Measurements from ENCODE around the gene MUC2.

The MUC2 gene

DNA sequence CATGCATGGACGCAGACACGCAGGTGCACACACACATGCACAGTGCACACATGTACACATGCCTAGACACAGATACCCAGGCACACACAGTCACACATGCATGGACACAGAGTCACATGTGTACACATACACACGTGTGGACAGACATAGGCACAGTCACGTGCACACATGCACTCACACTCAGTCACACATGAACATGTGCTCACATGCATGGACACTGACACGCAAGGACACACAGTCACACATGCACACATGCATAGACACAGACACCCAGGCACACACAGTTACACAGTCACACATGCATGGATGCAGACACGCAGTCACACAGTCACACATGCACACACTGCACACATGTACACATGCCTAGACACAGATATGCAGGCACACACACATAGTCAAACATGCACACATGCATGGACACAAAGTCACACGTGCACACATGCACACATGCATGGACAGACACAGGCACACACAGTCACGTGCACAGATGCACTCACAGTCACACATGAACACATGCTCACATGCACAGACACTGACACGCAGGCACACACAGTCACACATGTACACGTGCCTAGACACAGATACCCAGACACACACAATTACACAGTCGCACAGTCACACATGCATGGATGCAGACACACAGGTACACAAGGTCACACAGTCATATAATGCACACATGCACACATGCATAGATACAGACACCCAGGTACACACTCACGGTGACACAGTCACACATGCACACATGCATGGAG is 16.8 kb downstream of the MUC2 start:
- DNase-seq (ENCODE audit: extremely low read depth, low read depth), result no peak
- TF ChIP-seq CTCF (IDR thresholded peaks at IDR 0.05; ENCODE audit: low read depth, low read length), result no peak

GRCh38 chr11:1092145-1092670 is 17.5 kb downstream of the MUC2 start:
- DNase-seq (ENCODE audit: extremely low read depth, low read depth), result no peak
- no peak for TF ChIP-seq CTCF (IDR thresholded peaks at IDR 0.05; ENCODE audit: low read depth, low read length)

- DNase-seq (ENCODE audit: extremely low read depth, low read depth), result no peak
- no peak for TF ChIP-seq CTCF (IDR thresholded peaks at IDR 0.05; ENCODE audit: low read depth, low read length)
Measured at GRCh38 chr11:1092919-1093318, 18.2 kb downstream of the MUC2 start.

GRCh38 chr11:1099519-1100355 is 25.1 kb downstream of the MUC2 start:
- no peak for TF ChIP-seq CTCF (IDR thresholded peaks at IDR 0.05; ENCODE audit: low read depth, low read length)
- no peak for DNase-seq (ENCODE audit: extremely low read depth, low read depth)

- no peak for TF ChIP-seq CTCF (IDR thresholded peaks at IDR 0.05; ENCODE audit: low read depth, low read length)
Measured at GRCh38 chr11:1100417-1101245, 26.0 kb downstream of the MUC2 start.

GRCh38 chr11:1101318-1102089 is 26.8 kb downstream of the MUC2 start:
- no peak for TF ChIP-seq CTCF (IDR thresholded peaks at IDR 0.05; ENCODE audit: low read depth, low read length)
- no peak for DNase-seq (ENCODE audit: extremely low read depth, low read depth)

More at GRCh38 chr11:1100417-1101245, 26.0 kb downstream of the MUC2 start:
- no peak for DNase-seq (ENCODE audit: extremely low read depth, low read depth)

Data from AG09319 (cell line).